Fibroblast of lung (primary cell): ENCODE results near the gene CHST11. TPM values are rescaled to one million over a fixed set of nuclear protein-coding genes. Genes with fewer than 3 reads are reported as not detected.
A peak's percentile ranks its signal among the peaks of the same experiment; 100 is the strongest.

Source experiments
- DNase-seq, 2 donors: peaks; one replicate each; pipeline versions ENCODE4 v3.0.0 to v3.0.0-alpha.2; 2010; ENCODE audit warnings: low read depth in 2 of 2
- H2AFZ ChIP-seq: 2 replicates; pipeline ENCODE4 v1.5.1; 2012; ENCODE audit warnings: low read length, control low read depth, inconsistent platforms
- H3K27ac ChIP-seq: 2 replicates; pipeline ENCODE4 v1.5.1; 2011; ENCODE audit warnings: low read length, control low read depth; ENCODE audit not compliant: insufficient read depth
- H3K27me3 ChIP-seq: 2 replicates; pipeline ENCODE4 v1.5.1; 2011; ENCODE audit warnings: mild to moderate bottlenecking, low read length; ENCODE audit not compliant: control insufficient read depth, insufficient read depth
- H3K36me3 ChIP-seq: 2 replicates; pipeline ENCODE4 v1.5.1; 2011; ENCODE audit warnings: low read length; ENCODE audit not compliant: control insufficient read depth, insufficient read depth
- H3K4me1 ChIP-seq: 2 replicates; pipeline ENCODE4 v1.5.1; 2011; ENCODE audit warnings: low read length; ENCODE audit not compliant: control insufficient read depth, insufficient read depth; ENCODE audit errors: extremely low read depth
- H3K4me2 ChIP-seq: 2 replicates; pipeline ENCODE4 v1.5.1; 2011; ENCODE audit warnings: low read length, control low read depth; ENCODE audit not compliant: insufficient read depth; ENCODE audit errors: extremely low read depth
- H3K4me3 ChIP-seq, 4 experiments: fragments of 200-600 bp in 1 of 4; sonication (generic) in 1 of 4; replicated peaks in 1 of 4; 2 replicates each; pipeline ENCODE4 v1.5.1; 2011 to 2016; ENCODE audit warnings: low read length in 4 of 4, low read depth in 3 of 4, mild to moderate bottlenecking in 3 of 4, control low read depth in 2 of 4, inconsistent platforms in 1 of 4, mixed read lengths in 1 of 4; ENCODE audit not compliant: insufficient read depth in 1 of 4; ENCODE audit errors: control extremely low read depth in 1 of 4
- H3K79me2 ChIP-seq: 2 replicates; pipeline ENCODE4 v1.5.1; 2012; ENCODE audit warnings: mild to moderate bottlenecking, low read length, inconsistent platforms; ENCODE audit not compliant: control insufficient read depth, insufficient read depth
- H3K9ac ChIP-seq: 2 replicates; pipeline ENCODE4 v1.5.1; 2011; ENCODE audit warnings: mild to moderate bottlenecking, low read length, control low read depth; ENCODE audit not compliant: insufficient read depth
- H3K9me3 ChIP-seq: 2 replicates; pipeline ENCODE4 v1.5.1; 2012; ENCODE audit warnings: low read depth, low read length; ENCODE audit not compliant: control insufficient read depth, insufficient read depth
- H4K20me1 ChIP-seq: 2 replicates; pipeline ENCODE4 v1.5.1; 2011; ENCODE audit warnings: low read length; ENCODE audit not compliant: control insufficient read depth, insufficient read depth; ENCODE audit errors: extremely low read depth
- CTCF ChIP-seq, 2 donors: IDR thresholded peaks in 1 of 2; conservative IDR thresholded peaks in 1 of 2; 1 replicate in 1 of 2; 2 replicates in 1 of 2; pipeline ENCODE4 v1.5.1; 2011 to 2012; ENCODE audit warnings: low read length in 2 of 2, control low read depth in 1 of 2, inconsistent platforms in 1 of 2, low read depth in 1 of 2, mild to moderate bottlenecking in 1 of 2
- EZH2 ChIP-seq: IDR thresholded peaks from 2 replicates; pipeline ENCODE4 v1.5.1; 2012; ENCODE audit warnings: low read length, control low read depth, mild to moderate bottlenecking; ENCODE audit errors: missing control alignments
- polyA plus RNA-seq, 2 donors: library from polyadenylated mRNA; depleted of rRNA in 1 of 2; stranded (reverse) in 1 of 2; unstranded in 1 of 2; fragments of >200 nt; gene quantifications; 2 replicates each; pipeline ENCODE4 v1.2.1, GENCODE V29; 2011 to 2012; ENCODE audit warnings: missing spikeins in 1 of 2
- total RNA-seq: library from RNA; depleted of rRNA; stranded (reverse); fragments of >200 nt; gene quantifications from 2 replicates; pipeline ENCODE4 v1.2.1, GENCODE V29; 2014

The CHST11 gene
- total and polyA plus RNA-seq, 2 donors (not counting 1 experiment from before 2014, with no cell fraction given) = 3.5 to 9.1 TPM

DNA sequence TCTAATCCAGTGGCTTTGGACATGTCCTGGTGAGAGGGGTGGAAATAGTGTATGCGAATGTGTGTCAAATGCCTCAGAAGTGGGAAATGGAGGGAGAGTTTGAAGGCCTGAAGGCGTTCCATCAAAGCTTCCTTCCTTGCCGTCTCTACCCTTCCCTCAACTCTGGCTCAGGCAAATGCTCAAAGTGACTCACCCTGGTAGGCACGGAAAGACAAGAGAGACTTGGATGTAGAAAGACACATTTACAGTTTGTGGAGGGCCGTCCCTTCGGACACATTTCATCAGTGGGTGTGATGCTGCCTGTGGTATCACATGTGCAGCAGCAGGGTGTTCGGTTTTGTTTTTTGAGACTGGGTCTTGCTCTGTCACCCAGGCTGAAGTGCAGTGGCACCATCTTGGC lies 36.7 kb downstream of the CHST11 start:
- H3K36me3 ChIP-seq = no peaks in the 10 kb centered on the region
- H3K79me2 ChIP-seq = no peaks in the 10 kb centered on the region
- H3K27me3 ChIP-seq = no peaks in the 10 kb centered on the region
- TF ChIP-seq CTCF (conservative IDR thresholded peaks at IDR 0.05 in 1 of 2, IDR thresholded peaks at IDR 0.05 in 1 of 2; ENCODE audit: low read depth in 1 of 2, low read length in 2 of 2) = no peak
- no peak for TF ChIP-seq EZH2
- peaks cover 3% of the 10 kb centered on the region for H3K4me1 ChIP-seq
- H3K9me3 ChIP-seq = no peaks in the 10 kb centered on the region
- DNase-seq = no peak
- peak overlapping the region; percentile 70 for H3K27ac ChIP-seq
- no peak overlapping the region for H2AFZ ChIP-seq
- no peaks in the 10 kb centered on the region for H4K20me1 ChIP-seq
- H3K4me3 ChIP-seq = no peak overlapping the region
- H3K9ac ChIP-seq = no peak overlapping the region
- H3K4me2 ChIP-seq = no peak overlapping the region

DNA sequence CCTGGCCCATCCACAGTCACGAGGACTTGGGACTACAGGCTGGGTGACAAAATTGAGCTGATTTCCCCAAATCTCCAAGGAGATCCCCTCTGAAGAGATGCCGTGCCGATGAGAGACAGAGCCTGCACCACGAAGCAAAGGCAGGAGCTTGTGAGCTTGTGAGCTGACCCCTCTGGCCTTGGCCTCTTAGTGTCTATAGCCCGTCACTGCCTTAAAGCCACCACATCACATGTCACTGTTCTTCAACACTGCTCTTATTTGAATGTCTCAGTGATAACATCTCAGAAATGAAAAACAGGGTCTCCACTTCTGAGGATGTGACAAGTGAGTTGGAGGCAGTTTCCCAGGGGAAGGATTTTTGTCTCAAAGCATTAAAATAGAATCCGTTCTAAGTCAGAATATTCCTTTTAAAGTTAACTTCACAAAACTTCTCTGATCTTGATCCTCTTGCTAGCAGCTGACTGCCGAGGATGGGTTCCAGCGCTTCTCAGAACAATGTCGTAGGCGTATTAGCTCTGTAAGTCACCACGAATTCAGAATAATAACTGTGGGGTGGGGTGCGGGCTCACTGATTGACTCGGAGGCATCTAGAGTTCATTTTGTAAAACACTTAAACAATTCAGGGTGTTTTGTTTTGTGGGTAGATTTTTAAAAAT lies 37.5 kb downstream of the CHST11 start:
- Histone ChIP-seq H3K79me2 (no peaks in the 10 kb centered on the region), H3K9ac (peak overlapping the region; percentile 9), H2AFZ (peak overlapping the region; percentile 6), H3K9me3 (no peaks in the 10 kb centered on the region), H3K27me3 (no peaks in the 10 kb centered on the region), H3K4me2 (peak overlapping the region; percentile 68), H3K27ac (peak overlapping the region; percentile 70), H3K4me1 (peaks cover 3% of the 10 kb centered on the region), H3K4me3 (no peak overlapping the region), H3K36me3 (no peaks in the 10 kb centered on the region), H4K20me1 (no peaks in the 10 kb centered on the region)
- TF ChIP-seq EZH2 = no peak
- no peak for TF ChIP-seq CTCF (conservative IDR thresholded peaks at IDR 0.05 in 1 of 2, IDR thresholded peaks at IDR 0.05 in 1 of 2; ENCODE audit: low read depth in 1 of 2, low read length in 2 of 2)
- peak in 1 of 2 donors; percentile 40 for DNase-seq

- no peaks in the 10 kb centered on the region for H3K9me3 ChIP-seq
- H3K4me2 ChIP-seq = peak overlapping the region; percentile 68
- H3K36me3 ChIP-seq = no peaks in the 10 kb centered on the region
- DNase-seq = peak in 1 of 2 donors; percentile 23
- H3K4me3 ChIP-seq = peak overlapping the region in 1 of 4 experiments; percentile 15
- TF ChIP-seq CTCF (conservative IDR thresholded peaks at IDR 0.05 in 1 of 2, IDR thresholded peaks at IDR 0.05 in 1 of 2; ENCODE audit: low read depth in 1 of 2, low read length in 2 of 2) = no peak
- no peaks in the 10 kb centered on the region for H3K79me2 ChIP-seq
- peak overlapping the region; percentile 56 for H2AFZ ChIP-seq
- H3K27ac ChIP-seq = peak overlapping the region; percentile 70
- peak overlapping the region; percentile 17 for H3K9ac ChIP-seq
- no peaks in the 10 kb centered on the region for H4K20me1 ChIP-seq
- H3K4me1 ChIP-seq = peaks cover 3% of the 10 kb centered on the region
- H3K27me3 ChIP-seq = no peaks in the 10 kb centered on the region
Observed at GRCh38 chr12:104494793-104495158, 38.0 kb downstream of the CHST11 start.
